ENCODE measurements around the gene XAF1.
"Not testable (repeated sequence)": the region's sequence is repeated elsewhere in the genome, so short reads cannot be mapped to it uniquely, and the experiment has no call there.

XAF1 gene

DNA sequence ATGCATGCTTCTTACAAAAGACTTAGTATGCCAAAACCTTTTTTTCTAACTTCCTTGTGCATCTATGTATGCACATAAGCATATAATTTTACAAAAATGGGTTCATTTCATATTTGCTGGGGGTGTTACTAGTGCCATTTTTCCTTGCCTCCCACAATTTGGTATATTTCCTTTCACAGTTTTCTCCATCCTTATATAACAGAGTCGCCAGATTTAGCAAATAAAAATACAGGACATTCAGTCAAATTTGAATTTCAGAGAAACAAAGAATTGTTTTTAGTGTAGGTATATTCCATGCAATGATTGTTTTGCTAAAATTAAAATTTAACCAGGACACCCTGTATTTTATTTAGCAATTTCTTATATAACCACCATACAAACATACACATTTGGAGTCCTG is 16.2 kb downstream of the XAF1 start:
- H3K4me1 ChIP-seq, result peaks cover 0 to 5% (median 2%) of the 10 kb centered on the region in 4 donors
- H3K4me3 ChIP-seq, result no peak overlapping the region
- H3K27me3 ChIP-seq, result peaks cover 0 to 18% of the 10 kb centered on the region in 2 donors
- peaks cover 67 to 72% (median 71%) of the 10 kb centered on the region in 3 donors for H3K36me3 ChIP-seq
- TF ChIP-seq, protein P1, sequence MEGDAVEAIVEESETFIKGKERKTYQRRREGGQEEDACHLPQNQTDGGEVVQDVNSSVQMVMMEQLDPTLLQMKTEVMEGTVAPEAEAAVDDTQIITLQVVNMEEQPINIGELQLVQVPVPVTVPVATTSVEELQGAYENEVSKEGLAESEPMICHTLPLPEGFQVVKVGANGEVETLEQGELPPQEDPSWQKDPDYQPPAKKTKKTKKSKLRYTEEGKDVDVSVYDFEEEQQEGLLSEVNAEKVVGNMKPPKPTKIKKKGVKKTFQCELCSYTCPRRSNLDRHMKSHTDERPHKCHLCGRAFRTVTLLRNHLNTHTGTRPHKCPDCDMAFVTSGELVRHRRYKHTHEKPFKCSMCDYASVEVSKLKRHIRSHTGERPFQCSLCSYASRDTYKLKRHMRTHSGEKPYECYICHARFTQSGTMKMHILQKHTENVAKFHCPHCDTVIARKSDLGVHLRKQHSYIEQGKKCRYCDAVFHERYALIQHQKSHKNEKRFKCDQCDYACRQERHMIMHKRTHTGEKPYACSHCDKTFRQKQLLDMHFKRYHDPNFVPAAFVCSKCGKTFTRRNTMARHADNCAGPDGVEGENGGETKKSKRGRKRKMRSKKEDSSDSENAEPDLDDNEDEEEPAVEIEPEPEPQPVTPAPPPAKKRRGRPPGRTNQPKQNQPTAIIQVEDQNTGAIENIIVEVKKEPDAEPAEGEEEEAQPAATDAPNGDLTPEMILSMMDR (IDR thresholded peaks at IDR 0.05), result no peak
- intact Hi-C loops (cut with DNase I; ENCODE audit: low total_unique reads), result no loop called here
- peaks cover 0 to 71% (median 29%) of the 10 kb centered on the region in 3 donors for H3K9me3 ChIP-seq
- no peak for DNase-seq
- H3K27ac ChIP-seq, result no peak overlapping the region

DNA sequence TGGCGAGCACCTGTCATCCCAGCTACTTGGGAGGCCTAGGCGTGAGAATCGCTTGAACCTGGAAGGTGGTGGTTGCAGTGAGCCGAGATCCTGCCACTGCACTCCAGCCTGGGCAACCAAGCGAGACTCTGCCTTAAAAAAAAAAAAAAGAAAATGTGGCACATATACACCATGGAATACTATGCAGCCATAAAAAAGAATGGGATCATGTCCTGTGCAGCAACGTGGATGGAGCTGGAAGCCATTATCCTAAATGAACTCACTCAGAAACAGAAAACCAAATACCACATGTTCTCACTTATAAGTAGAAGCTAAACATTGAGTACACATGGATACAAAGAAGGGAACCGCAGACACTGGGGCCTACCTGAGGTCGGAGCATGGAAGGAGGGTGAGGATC is 19.1 kb downstream of the XAF1 start:
- H3K4me3 ChIP-seq, result not testable (repeated sequence)

DNA sequence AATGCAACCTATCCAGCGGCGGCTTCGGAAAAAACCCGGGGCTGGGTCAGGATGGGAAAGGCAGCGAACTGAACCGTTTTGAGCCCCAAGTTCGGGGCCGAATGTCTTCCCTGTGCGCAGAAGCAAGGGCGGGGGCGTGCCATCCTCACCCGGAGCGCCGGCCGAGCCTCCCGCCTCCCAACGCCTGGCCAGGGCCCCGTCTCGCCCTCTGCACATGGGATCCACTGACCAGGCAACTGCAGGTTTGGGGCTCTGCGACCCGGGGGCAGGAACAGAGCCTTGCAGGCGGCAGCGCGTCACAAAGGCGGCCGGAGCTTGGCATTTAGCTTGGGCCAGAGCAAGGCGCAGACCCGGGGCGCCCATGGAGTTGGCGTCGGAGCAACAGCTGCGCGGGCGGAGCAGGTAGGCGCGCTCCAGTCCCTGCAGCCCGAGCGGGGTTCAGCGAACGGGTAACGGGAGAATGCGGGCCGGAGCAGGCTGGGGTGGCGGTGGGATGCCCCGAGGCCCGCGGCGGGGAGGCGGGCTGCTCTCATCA is 20.1 kb downstream of the XAF1 start, which contains the start of gene FBXO39:
FBXO39 (plus strand) TSS at position 345 of the 535 bp plus-strand sequence. CDS start 3,654 bp downstream, outside the sequence.
- Histone ChIP-seq H3K27me3 (peaks cover 0 to 30% of the 10 kb centered on the region in 2 donors), H3K9me3 (peaks cover 0 to 58% (median 21%) of the 10 kb centered on the region in 3 donors), H3K36me3 (peaks cover 29 to 33% (median 32%) of the 10 kb centered on the region in 3 donors), H3K4me1 (peaks cover 0 to 5% (median 2%) of the 10 kb centered on the region in 4 donors), H3K4me3 (no peak within 1 kb of the TSS), H3K27ac (no peak within 1 kb of the TSS)
- no peak for DNase-seq
- TF ChIP-seq, protein P1 (IDR thresholded peaks at IDR 0.05), result no peak
- intact Hi-C loops (cut with DNase I; ENCODE audit: low total_unique reads), result no loop called here

More for the DNA sequence above, 19.1 kb downstream of the XAF1 start:
- intact Hi-C loops (cut with DNase I; ENCODE audit: low total_unique reads); DNase-seq; H3K4me1 ChIP-seq; H3K27ac ChIP-seq: not testable (repeated sequence)
- peaks cover 0 to 20% of the 10 kb centered on the region in 2 donors for H3K27me3 ChIP-seq
- H3K9me3 ChIP-seq, result peaks cover 0 to 52% (median 21%) of the 10 kb centered on the region in 3 donors
- H3K36me3 ChIP-seq, result peaks cover 39 to 43% (median 42%) of the 10 kb centered on the region in 3 donors

DNA sequence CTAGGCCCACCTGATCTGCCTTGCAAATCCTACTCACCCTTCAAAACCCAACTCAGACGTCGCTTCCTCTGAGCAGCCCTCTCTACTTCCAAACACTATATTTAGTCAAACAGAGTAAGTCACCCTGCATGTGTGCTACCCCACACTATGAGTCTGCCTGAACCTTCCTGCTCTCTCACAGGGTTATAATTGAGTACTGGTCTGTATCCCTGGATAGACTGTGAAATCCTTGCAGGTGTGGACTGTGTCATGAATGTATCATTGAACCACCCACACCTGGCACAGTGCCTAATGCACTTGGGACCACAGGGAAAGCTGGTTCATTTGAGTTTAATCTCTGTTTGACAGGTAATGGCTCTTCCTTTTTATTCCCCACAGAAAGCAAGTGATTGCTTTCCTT is 23.6 kb downstream of the XAF1 start:
- H3K4me1 ChIP-seq, result peaks cover 0 to 5% (median 2%) of the 10 kb centered on the region in 4 donors
- TF ChIP-seq, protein P1 (IDR thresholded peaks at IDR 0.05), result no peak
- peaks cover 0 to 33% of the 10 kb centered on the region in 2 donors for H3K27me3 ChIP-seq
- H3K27ac ChIP-seq, result no peak overlapping the region
- no peaks in the 10 kb centered on the region for H3K36me3 ChIP-seq
- intact Hi-C loops (cut with DNase I; ENCODE audit: low total_unique reads), result no loop called here
- no peak for DNase-seq
- peaks cover 0 to 30% (median 9%) of the 10 kb centered on the region in 3 donors for H3K9me3 ChIP-seq
- H3K4me3 ChIP-seq, result no peak overlapping the region

DNA sequence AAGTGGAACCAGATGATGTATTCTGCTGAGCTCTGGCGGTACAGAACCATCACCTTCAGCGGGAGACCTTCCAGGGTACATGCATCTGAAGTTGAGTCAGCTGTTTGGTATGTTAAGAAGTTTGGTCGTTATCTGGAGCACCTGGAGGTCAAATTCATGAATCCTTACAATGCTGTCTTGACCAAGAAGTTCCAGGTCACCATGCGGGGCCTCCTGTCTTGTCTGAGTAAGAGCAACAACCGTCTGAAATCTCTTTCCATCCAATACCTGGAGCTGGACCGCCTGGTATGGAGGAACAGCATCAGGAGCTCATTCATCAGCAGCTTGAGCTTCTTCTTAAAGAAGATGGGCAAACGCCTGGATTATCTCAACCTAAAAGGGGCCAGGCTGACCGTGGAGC is 24.2 kb downstream of the XAF1 start:
- Histone ChIP-seq H3K4me3 (no peak overlapping the region), H3K36me3 (no peaks in the 10 kb centered on the region), H3K9me3 (peaks cover 0 to 24% (median 4%) of the 10 kb centered on the region in 3 donors), H3K27me3 (peaks cover 0 to 33% of the 10 kb centered on the region in 2 donors), H3K4me1 (peaks cover 0 to 5% (median 2%) of the 10 kb centered on the region in 4 donors), H3K27ac (no peak overlapping the region)
- intact Hi-C loops (cut with DNase I; ENCODE audit: low total_unique reads), result no loop called here
- TF ChIP-seq, protein P1 (IDR thresholded peaks at IDR 0.05), result no peak
- no peak for DNase-seq

DNA sequence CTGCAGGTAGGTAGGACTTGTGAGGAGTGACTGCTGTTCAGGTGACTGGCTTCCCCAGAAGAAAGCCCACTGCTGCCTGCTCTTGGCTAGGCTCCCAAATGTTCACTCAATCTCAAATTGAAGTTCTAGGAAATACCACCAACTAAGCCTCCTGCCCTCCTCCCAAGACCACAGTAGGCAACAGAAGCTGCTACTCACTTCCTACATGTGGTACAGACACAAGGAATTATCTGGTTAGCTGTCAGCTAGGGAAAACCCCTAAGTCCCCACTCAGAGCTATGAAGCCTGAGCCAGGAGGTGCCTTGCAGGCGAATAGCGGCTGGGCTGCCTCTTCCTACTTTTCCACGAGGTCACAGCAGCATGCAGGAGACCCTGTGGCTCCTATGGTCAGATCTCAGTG is 25.0 kb downstream of the XAF1 start:
- TF ChIP-seq, protein P1 (IDR thresholded peaks at IDR 0.05), result no peak
- Histone ChIP-seq H3K4me1 (peaks cover 0 to 4% (median under 1%) of the 10 kb centered on the region in 4 donors), H3K27me3 (peaks cover 0 to 24% of the 10 kb centered on the region in 2 donors)

More for the DNA sequence above, 25.0 kb downstream of the XAF1 start:
- intact Hi-C loops (cut with DNase I; ENCODE audit: low total_unique reads), result no loop called here
- Histone ChIP-seq H3K36me3 (no peaks in the 10 kb centered on the region), H3K9me3 (peaks cover 0 to 15% (median 0%) of the 10 kb centered on the region in 3 donors), H3K27ac (no peak overlapping the region), H3K4me3 (no peak overlapping the region)
- DNase-seq, result no peak
